ENCODE measurements around the gene CNKSR2. TPM values are rescaled to one million over a fixed set of nuclear protein-coding genes. Genes with fewer than 3 reads are reported as not detected.

CNKSR2 gene
- total RNA-seq, 1 donor from 2014 or later = 3.4 TPM

DNA sequence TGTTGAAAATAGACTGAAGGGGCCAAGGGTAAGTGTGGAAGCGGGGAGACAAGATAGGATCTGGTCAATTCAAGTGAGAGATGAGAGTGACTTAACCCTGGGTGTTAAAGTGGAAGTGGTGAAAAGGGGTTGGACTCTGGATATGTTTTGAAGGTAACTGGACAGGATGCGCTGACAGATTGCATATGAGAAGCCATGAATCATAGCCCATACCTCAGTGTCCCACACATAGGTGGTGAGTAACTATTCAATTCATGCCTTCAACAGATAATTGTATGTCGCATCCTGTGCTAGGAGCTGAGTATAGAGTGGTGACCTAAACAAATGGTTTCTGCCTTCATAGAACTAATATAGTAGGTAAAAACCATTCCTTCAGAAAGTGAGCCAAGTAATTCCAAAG is 207.3 kb downstream of the CNKSR2 start:
- Histone ChIP-seq H3K36me3 (ENCODE audit: control insufficient read depth, insufficient read depth, low read length) (no peaks in the 10 kb centered on the region), H3K27me3 (ENCODE audit: control insufficient read depth, insufficient read depth, low read length) (no peaks in the 10 kb centered on the region), H3K4me3 (ENCODE audit: low read depth, low read length) (no peak overlapping the region)
- DNase-seq (ENCODE audit: low read depth) = no peak
- TF ChIP-seq, protein P1, sequence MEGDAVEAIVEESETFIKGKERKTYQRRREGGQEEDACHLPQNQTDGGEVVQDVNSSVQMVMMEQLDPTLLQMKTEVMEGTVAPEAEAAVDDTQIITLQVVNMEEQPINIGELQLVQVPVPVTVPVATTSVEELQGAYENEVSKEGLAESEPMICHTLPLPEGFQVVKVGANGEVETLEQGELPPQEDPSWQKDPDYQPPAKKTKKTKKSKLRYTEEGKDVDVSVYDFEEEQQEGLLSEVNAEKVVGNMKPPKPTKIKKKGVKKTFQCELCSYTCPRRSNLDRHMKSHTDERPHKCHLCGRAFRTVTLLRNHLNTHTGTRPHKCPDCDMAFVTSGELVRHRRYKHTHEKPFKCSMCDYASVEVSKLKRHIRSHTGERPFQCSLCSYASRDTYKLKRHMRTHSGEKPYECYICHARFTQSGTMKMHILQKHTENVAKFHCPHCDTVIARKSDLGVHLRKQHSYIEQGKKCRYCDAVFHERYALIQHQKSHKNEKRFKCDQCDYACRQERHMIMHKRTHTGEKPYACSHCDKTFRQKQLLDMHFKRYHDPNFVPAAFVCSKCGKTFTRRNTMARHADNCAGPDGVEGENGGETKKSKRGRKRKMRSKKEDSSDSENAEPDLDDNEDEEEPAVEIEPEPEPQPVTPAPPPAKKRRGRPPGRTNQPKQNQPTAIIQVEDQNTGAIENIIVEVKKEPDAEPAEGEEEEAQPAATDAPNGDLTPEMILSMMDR (IDR thresholded peaks at IDR 0.05; ENCODE audit: insufficient read depth, low read length, poor library complexity, severe bottlenecking) = no peak

DNA sequence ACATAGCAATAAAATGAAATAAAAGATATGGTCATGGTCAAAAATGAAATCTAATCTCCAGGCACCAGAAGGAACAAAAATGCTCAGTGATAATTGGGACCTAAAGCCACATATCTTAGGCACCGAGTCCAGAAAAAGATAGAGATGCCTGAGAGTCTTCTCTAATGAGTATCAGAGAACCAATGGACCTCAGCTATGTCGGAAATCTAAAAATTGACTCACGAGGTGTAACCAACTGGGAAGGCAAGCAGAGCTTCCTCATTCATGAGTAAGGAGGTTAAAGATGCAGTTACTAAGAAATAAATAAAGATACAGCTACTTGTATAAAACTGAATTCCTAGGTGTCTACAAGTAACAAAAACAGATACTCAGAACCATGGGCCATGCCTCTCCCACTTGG is 211.8 kb downstream of the CNKSR2 start:
- TF ChIP-seq, protein P1 (IDR thresholded peaks at IDR 0.05; ENCODE audit: insufficient read depth, low read length, poor library complexity, severe bottlenecking) = no peak

DNA sequence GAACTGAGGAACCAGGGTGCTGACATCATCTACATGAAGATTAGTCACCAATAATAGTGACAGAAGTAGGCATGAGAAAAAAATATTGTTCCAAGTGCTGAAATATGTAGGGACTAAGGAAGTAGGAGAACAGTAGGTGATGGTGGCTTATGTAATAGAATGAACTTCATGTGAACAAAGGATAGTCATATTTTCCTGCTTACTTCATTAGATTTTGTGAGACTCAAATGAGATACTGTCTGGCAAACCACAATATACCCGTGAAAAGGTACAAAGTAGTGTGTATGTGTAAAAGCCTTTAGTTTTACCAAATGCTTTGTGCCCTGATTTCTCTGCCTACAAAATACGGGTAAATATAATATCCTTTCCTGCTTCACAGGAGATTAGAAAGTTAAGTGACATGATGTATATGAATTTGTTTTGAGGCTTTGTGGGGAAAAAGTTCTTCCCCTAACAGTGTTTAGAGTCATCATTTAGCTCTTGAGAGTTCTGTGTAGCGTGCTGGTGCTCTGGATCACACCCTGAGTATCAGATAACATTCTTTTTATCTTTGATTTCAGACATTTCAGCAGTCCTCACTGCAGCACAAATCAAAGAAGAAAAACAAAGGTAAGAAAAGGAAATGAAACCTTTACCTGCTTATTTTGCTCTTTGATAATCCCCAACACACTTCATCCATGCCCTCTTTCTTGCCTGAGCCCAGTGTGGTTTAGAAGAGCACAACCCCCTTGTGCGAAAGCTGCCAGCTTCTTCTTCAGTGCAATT is 216.0 kb downstream of the CNKSR2 start:
- no peak for DNase-seq (ENCODE audit: low read depth)
- Histone ChIP-seq H3K36me3 (ENCODE audit: control insufficient read depth, insufficient read depth, low read length) (no peaks in the 10 kb centered on the region), H3K27me3 (ENCODE audit: control insufficient read depth, insufficient read depth, low read length) (no peaks in the 10 kb centered on the region), H3K4me3 (ENCODE audit: low read depth, low read length) (no peak overlapping the region)
- TF ChIP-seq, protein P1 (IDR thresholded peaks at IDR 0.05; ENCODE audit: insufficient read depth, low read length, poor library complexity, severe bottlenecking) = no peak

More for the DNA sequence above, 211.8 kb downstream of the CNKSR2 start:
- Histone ChIP-seq H3K4me3 (ENCODE audit: low read depth, low read length) (no peak overlapping the region), H3K27me3 (ENCODE audit: control insufficient read depth, insufficient read depth, low read length) (no peaks in the 10 kb centered on the region), H3K36me3 (ENCODE audit: control insufficient read depth, insufficient read depth, low read length) (no peaks in the 10 kb centered on the region)
- no peak for DNase-seq (ENCODE audit: low read depth)

DNA sequence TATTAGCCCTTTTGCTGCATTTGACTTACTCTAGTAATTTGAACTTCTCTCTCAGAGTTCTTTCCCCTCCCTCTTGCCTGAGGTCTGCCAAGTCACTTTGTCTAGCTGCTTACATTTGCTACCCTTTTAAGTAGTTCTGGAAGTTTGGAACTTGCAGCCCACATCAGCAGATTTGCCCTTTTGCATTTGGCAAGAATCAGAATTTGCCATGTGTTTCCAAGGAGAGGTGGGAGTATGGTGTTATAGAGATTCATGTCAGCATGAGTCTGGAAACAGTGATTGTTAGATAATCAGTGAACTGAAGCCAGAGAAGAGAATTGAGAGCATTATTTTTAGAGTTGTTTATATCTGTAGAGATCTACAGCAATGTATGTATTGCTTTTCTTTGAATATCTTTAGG is 231.8 kb downstream of the CNKSR2 start:
- DNase-seq (ENCODE audit: low read depth) = no peak
- TF ChIP-seq, protein P1 (IDR thresholded peaks at IDR 0.05; ENCODE audit: insufficient read depth, low read length, poor library complexity, severe bottlenecking) = no peak
- no peaks in the 10 kb centered on the region for H3K27me3 ChIP-seq (ENCODE audit: control insufficient read depth, insufficient read depth, low read length)
- no peak overlapping the region for H3K4me3 ChIP-seq (ENCODE audit: low read depth, low read length)
- H3K36me3 ChIP-seq (ENCODE audit: control insufficient read depth, insufficient read depth, low read length) = no peaks in the 10 kb centered on the region

DNA sequence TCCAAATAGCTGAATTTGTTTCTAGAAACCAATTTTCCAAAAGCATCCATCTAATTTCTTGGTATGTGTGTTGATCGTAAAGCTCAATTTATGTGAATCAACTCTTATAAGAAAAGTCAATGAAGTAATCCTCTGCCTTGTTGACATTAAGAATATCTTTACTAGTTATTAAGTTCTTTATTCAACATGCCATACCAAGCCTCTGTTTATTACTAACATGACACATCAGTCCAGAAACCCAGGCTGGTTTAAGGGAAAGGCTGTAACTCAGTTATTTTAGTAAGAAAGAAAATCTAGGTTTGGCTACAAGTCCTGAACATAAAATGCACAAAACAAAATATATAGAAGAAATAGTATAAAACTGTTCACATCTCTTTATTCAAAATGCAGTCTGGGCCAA is 235.9 kb downstream of the CNKSR2 start:
- TF ChIP-seq, protein P1 (IDR thresholded peaks at IDR 0.05; ENCODE audit: insufficient read depth, low read length, poor library complexity, severe bottlenecking) = no peak
- Histone ChIP-seq H3K4me3 (ENCODE audit: low read depth, low read length) (no peak overlapping the region), H3K36me3 (ENCODE audit: control insufficient read depth, insufficient read depth, low read length) (no peaks in the 10 kb centered on the region), H3K27me3 (ENCODE audit: control insufficient read depth, insufficient read depth, low read length) (no peaks in the 10 kb centered on the region)
- DNase-seq (ENCODE audit: low read depth) = no peak

DNA sequence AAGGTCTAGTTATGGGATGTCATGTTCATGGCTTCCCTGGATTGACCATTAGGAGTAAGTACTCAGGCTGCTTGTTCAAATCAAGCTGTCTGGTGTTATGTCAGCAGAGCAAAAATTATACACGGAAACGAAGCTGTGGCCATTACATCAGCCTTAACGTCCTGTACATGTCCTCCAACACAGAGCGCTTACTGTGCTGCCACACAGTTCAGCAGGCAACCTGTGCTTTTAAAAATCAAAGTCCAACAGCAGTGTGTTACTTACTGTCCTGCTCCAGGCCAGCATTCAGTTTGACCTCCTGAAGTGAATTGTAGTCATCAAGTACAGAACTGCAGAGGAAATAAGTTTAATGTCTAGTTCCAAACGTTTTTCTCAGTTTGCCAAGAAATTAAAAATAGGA is 237.9 kb downstream of the CNKSR2 start:
- DNase-seq (ENCODE audit: low read depth) = no peak
- Histone ChIP-seq H3K27me3 (ENCODE audit: control insufficient read depth, insufficient read depth, low read length) (no peaks in the 10 kb centered on the region), H3K36me3 (ENCODE audit: control insufficient read depth, insufficient read depth, low read length) (no peaks in the 10 kb centered on the region), H3K4me3 (ENCODE audit: low read depth, low read length) (no peak overlapping the region)
- TF ChIP-seq, protein P1 (IDR thresholded peaks at IDR 0.05; ENCODE audit: insufficient read depth, low read length, poor library complexity, severe bottlenecking) = no peak
